Measurements from ENCODE around the gene GATA2. TPM values are rescaled to one million over a fixed set of nuclear protein-coding genes. Genes with fewer than 3 reads are reported as not detected.

GATA2 gene
- total and polyA plus RNA-seq, 2 of the 8 experiments (the other 6 are each of a cell fraction or from before 2014, with no cell fraction given) = 0.03 to 0.30 TPM

GRCh38 chr3:128435058-128435457 is 57.9 kb downstream of the GATA2 start (continued):
- TF ChIP-seq, protein P1, sequence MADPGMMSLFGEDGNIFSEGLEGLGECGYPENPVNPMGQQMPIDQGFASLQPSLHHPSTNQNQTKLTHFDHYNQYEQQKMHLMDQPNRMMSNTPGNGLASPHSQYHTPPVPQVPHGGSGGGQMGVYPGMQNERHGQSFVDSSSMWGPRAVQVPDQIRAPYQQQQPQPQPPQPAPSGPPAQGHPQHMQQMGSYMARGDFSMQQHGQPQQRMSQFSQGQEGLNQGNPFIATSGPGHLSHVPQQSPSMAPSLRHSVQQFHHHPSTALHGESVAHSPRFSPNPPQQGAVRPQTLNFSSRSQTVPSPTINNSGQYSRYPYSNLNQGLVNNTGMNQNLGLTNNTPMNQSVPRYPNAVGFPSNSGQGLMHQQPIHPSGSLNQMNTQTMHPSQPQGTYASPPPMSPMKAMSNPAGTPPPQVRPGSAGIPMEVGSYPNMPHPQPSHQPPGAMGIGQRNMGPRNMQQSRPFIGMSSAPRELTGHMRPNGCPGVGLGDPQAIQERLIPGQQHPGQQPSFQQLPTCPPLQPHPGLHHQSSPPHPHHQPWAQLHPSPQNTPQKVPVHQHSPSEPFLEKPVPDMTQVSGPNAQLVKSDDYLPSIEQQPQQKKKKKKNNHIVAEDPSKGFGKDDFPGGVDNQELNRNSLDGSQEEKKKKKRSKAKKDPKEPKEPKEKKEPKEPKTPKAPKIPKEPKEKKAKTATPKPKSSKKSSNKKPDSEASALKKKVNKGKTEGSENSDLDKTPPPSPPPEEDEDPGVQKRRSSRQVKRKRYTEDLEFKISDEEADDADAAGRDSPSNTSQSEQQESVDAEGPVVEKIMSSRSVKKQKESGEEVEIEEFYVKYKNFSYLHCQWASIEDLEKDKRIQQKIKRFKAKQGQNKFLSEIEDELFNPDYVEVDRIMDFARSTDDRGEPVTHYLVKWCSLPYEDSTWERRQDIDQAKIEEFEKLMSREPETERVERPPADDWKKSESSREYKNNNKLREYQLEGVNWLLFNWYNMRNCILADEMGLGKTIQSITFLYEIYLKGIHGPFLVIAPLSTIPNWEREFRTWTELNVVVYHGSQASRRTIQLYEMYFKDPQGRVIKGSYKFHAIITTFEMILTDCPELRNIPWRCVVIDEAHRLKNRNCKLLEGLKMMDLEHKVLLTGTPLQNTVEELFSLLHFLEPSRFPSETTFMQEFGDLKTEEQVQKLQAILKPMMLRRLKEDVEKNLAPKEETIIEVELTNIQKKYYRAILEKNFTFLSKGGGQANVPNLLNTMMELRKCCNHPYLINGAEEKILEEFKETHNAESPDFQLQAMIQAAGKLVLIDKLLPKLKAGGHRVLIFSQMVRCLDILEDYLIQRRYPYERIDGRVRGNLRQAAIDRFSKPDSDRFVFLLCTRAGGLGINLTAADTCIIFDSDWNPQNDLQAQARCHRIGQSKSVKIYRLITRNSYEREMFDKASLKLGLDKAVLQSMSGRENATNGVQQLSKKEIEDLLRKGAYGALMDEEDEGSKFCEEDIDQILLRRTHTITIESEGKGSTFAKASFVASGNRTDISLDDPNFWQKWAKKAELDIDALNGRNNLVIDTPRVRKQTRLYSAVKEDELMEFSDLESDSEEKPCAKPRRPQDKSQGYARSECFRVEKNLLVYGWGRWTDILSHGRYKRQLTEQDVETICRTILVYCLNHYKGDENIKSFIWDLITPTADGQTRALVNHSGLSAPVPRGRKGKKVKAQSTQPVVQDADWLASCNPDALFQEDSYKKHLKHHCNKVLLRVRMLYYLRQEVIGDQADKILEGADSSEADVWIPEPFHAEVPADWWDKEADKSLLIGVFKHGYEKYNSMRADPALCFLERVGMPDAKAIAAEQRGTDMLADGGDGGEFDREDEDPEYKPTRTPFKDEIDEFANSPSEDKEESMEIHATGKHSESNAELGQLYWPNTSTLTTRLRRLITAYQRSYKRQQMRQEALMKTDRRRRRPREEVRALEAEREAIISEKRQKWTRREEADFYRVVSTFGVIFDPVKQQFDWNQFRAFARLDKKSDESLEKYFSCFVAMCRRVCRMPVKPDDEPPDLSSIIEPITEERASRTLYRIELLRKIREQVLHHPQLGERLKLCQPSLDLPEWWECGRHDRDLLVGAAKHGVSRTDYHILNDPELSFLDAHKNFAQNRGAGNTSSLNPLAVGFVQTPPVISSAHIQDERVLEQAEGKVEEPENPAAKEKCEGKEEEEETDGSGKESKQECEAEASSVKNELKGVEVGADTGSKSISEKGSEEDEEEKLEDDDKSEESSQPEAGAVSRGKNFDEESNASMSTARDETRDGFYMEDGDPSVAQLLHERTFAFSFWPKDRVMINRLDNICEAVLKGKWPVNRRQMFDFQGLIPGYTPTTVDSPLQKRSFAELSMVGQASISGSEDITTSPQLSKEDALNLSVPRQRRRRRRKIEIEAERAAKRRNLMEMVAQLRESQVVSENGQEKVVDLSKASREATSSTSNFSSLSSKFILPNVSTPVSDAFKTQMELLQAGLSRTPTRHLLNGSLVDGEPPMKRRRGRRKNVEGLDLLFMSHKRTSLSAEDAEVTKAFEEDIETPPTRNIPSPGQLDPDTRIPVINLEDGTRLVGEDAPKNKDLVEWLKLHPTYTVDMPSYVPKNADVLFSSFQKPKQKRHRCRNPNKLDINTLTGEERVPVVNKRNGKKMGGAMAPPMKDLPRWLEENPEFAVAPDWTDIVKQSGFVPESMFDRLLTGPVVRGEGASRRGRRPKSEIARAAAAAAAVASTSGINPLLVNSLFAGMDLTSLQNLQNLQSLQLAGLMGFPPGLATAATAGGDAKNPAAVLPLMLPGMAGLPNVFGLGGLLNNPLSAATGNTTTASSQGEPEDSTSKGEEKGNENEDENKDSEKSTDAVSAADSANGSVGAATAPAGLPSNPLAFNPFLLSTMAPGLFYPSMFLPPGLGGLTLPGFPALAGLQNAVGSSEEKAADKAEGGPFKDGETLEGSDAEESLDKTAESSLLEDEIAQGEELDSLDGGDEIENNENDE (IDR thresholded peaks at IDR 0.05; ENCODE audit: insufficient replicate concordance, low read length) = no peak
- TF ChIP-seq SIN3A (conservative IDR thresholded peaks at IDR 0.05 in 1 of 2, IDR thresholded peaks at IDR 0.05 in 1 of 2; ENCODE audit: low read depth in 1 of 2, low read length in 2 of 2) (no peak), JUND (IDR thresholded peaks at IDR 0.05; ENCODE audit: low read length) (no peak), HDAC6 (IDR thresholded peaks at IDR 0.05; ENCODE audit: low read depth, low read length) (no peak), E2F6 (IDR thresholded peaks at IDR 0.05) (no peak), ASH2L (IDR thresholded peaks at IDR 0.05; ENCODE audit: low read length) (no peak), FOSL1 (IDR thresholded peaks at IDR 0.05; ENCODE audit: insufficient read depth, low read depth, low read length) (no peak), POLR2AphosphoS5 (IDR thresholded peaks at IDR 0.05; ENCODE audit: low read depth, low read length) (no peak), KDM4A (IDR thresholded peaks at IDR 0.05; ENCODE audit: low read depth, low read length, severe bottlenecking) (no peak), SP1 (IDR thresholded peaks at IDR 0.05; ENCODE audit: low read depth, low read length) (no peak)
